Measurements from ENCODE around the gene RNF180.
"Not testable (repeated sequence)": the region's sequence is repeated elsewhere in the genome, so short reads cannot be mapped to it uniquely, and the experiment has no call there.

The RNF180 gene

DNA sequence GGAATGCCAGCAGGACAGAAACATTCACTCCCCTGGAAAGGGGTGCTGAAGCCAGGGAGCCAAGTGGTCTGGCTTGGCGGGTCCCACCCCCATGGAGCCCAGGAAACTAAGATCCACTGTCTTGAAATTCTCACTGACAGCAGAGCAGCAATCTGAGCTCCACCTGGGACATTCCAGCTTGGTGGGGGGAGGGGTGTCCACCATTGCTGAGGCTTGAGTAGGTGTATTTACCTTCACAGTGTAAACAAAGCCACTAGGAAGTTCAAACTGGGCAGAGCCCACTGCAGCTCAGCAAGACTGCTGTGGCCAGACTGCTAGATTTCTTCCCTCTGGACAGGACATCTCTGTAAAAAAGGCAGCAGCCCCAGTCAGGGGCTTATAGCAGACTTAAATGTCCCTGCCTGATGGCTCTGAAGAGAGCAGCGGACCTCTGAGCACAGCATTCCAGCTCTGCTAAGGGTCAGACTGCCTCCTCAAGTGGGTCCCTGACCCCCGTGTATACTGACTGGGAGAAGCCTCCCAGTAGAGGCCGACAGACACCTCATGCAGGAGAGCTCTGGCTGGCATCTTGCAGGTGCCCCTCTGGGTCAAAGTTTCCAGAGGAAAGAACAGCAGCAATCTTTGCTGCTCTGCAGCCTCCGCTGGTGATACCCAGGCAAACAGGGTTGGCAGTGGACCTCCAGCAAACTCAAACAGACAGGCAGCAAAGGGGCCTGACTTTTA, 241.6 kb downstream of the RNF180 start:
- DNase-seq = not testable (repeated sequence)

DNA sequence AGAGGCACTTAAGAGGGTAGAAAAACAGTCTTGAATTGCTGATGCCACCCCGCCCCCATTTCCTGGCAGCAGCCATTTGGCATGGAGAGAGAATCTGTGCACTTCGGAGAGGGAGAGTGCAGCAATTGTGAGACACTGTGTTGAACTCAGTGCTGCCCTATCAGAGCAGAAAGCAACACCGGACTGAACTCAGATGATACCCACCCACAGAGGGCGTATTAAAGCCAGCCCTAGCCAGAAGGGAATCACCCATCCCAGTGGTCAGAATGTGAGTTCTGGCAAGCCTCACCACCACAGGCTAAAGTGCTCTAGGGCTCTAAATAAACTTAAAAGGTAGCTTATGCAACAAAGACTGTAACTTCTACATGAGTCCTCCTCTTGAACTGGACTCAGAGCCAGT, 251.7 kb downstream of the RNF180 start:
- DNase-seq = no peak

DNA sequence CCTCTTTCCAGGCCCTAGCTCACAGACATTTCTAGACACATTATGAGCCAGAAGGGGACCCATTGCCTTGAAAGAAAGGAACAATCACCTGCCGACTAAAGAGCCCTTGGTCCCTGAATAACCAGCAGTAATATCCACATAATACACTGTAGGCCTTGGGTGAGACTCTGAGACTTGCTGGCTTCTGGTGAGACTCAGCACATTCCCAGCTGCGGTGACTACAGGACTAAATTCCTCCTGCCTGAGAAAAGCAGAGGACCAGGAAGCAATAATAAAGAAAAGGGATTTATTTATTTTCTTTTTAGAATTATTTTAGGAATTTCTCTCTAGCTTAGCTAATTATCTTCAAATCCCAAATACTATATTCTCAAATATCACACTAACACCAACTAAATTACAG, 252.4 kb downstream of the RNF180 start:
- no peak for DNase-seq
